Suprapubic skin (tissue), 4 donors: ENCODE results near the gene SPAG7.

Experiments
- EP300 ChIP-seq: sonication (generic); formaldehyde crosslinking; IDR thresholded peaks from one replicate; pipeline ENCODE4 v1.6.1; 2017; ENCODE audit warnings: antibody characterized with exemption
- POLR2A ChIP-seq, 2 donors: fragments of 450-650 bp; IDR thresholded peaks; one replicate each; pipeline ENCODE4 v1.6.1; 2017; ENCODE audit warnings: antibody characterized with exemption in 2 of 2, mild to moderate bottlenecking in 2 of 2, moderate library complexity in 2 of 2
- POLR2AphosphoS5 ChIP-seq, 3 donors: sonication (generic); formaldehyde crosslinking; IDR thresholded peaks; one replicate each; pipeline ENCODE4 v1.6.1; 2017; ENCODE audit warnings: antibody characterized with exemption in 3 of 3
- TF ChIP-seq, protein P1 (sequence below), 2 donors: fragments of 200-600 bp in 1 of 2; fragments of 450-650 bp in 1 of 2; sonication (generic) in 1 of 2; IDR thresholded peaks; one replicate each; pipeline ENCODE4 v1.5.1; 2016 to 2019; ENCODE audit warnings: antibody characterized with exemption in 2 of 2, mild to moderate bottlenecking in 1 of 2, moderate library complexity in 1 of 2

DNA sequence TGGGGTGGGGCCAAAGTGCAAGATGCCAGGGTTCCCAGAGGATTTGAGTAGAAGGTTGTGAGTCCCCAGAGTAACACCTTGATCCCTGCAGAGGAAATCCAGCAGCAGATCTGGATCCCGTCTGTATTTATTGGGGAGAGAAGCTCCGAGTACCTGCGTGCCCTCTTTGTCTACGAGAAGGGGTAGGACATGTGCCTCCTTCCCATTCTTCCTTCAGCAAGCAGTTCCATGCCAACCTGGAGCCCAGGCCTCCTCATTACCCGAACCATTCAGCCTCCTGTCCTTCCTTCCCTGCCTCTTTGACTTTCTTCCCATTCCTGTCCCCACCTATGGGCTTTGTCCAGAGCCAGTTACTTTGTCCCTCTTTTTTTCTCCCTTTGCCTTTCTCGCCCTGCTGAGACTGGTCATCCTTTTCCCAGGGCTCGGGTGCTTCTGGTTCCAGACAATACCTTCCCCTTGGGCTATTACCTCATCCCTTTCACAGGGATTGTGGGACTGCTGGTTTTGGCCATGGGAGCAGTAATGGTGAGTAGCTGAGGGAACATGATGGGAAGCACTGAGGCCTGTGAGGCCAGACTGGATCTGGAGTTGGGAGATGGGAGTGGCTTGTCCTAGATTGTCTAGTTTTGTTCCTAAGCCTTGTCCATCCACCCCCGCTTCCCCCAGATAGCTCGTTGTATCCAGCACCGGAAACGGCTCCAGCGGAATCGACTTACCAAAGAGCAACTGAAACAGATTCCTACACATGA is 24.7 kb downstream of the SPAG7 start:
- no peak for TF ChIP-seq POLR2AphosphoS5 (IDR thresholded peaks at IDR 0.05)
- TF ChIP-seq, protein P1, sequence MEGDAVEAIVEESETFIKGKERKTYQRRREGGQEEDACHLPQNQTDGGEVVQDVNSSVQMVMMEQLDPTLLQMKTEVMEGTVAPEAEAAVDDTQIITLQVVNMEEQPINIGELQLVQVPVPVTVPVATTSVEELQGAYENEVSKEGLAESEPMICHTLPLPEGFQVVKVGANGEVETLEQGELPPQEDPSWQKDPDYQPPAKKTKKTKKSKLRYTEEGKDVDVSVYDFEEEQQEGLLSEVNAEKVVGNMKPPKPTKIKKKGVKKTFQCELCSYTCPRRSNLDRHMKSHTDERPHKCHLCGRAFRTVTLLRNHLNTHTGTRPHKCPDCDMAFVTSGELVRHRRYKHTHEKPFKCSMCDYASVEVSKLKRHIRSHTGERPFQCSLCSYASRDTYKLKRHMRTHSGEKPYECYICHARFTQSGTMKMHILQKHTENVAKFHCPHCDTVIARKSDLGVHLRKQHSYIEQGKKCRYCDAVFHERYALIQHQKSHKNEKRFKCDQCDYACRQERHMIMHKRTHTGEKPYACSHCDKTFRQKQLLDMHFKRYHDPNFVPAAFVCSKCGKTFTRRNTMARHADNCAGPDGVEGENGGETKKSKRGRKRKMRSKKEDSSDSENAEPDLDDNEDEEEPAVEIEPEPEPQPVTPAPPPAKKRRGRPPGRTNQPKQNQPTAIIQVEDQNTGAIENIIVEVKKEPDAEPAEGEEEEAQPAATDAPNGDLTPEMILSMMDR (IDR thresholded peaks at IDR 0.05) = no peak
- TF ChIP-seq POLR2A (IDR thresholded peaks at IDR 0.05) = no peak
- TF ChIP-seq EP300 = no peak
